ENCODE results near the gene CCM2.

Gene CCM2

DNA sequence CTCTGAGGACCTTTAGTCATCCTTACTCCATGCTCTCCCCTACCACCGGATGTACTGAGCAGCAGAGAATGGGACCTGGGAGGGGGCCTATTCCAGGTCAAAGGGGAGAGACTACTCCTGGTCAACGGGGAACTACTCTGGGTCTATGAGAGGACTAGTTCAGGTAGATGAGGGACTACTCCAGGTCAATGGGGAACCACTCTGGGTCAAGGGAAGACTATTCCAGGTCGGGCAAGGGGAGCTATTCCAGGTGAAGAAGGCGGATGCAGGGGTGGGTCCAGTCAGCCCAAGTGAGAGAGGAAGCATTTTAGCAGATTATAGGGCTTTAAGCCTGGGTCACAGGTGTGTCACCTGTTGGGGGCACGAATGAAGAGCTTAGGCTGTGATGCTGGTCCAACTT is 35.4 kb downstream of the CCM2 start:
- no peak for TF ChIP-seq ZNF274 (IDR thresholded peaks at IDR 0.05; ENCODE audit: low read depth, low read length)
- no peak overlapping the region for H3K4me3 ChIP-seq (ENCODE audit: low read length)

GRCh38 chr7:45035893-45036292 is 35.9 kb downstream of the CCM2 start:
- no peak for TF ChIP-seq ZNF274 (IDR thresholded peaks at IDR 0.05; ENCODE audit: low read depth, low read length)
- H3K4me3 ChIP-seq (ENCODE audit: low read length), result no peak overlapping the region; the same call in 1 of the 2 replicates

DNA sequence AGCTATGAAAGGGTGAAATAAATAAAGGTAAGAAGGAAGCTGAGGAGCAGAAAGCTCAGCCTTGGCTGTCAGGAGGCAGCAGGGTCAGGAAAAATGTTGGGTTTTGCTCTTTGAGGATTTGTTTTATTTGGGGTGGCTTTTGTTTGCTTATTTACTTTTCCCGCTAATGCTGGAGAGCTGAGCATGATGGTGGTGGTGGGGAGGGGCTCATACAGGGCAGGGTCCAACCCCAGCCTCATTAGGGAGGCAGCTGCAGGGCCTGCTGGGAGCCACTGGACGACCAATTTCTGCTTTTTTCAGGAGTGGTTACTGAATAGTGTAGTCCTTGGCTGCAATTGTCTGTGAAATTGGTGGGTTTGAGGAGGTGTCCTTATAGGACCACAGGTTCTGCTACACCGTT is 36.3 kb downstream of the CCM2 start:
- TF ChIP-seq ZNF274 (IDR thresholded peaks at IDR 0.05; ENCODE audit: low read depth, low read length), result no peak
- no peak overlapping the region; the same call in 1 of the 2 replicates for H3K4me3 ChIP-seq (ENCODE audit: low read length)

- TF ChIP-seq ZNF274 (IDR thresholded peaks at IDR 0.05; ENCODE audit: low read depth, low read length), result no peak
- no peak overlapping the region; the same call in 1 of the 2 replicates for H3K4me3 ChIP-seq (ENCODE audit: low read length)
Measured at GRCh38 chr7:45036796-45037195, 36.8 kb downstream of the CCM2 start.

GRCh38 chr7:45037876-45038275 is 37.9 kb downstream of the CCM2 start:
- no peak for TF ChIP-seq ZNF274 (IDR thresholded peaks at IDR 0.05; ENCODE audit: low read depth, low read length)
- H3K4me3 ChIP-seq (ENCODE audit: low read length), result no peak overlapping the region

GRCh38 chr7:45039106-45039505 is 39.1 kb downstream of the CCM2 start:
- no peak for TF ChIP-seq ZNF274 (IDR thresholded peaks at IDR 0.05; ENCODE audit: low read depth, low read length)
- no peak overlapping the region for H3K4me3 ChIP-seq (ENCODE audit: low read length)

GRCh38 chr7:45044338-45044737 is 44.3 kb downstream of the CCM2 start:
- no peak for TF ChIP-seq ZNF274 (IDR thresholded peaks at IDR 0.05; ENCODE audit: low read depth, low read length)

DNA sequence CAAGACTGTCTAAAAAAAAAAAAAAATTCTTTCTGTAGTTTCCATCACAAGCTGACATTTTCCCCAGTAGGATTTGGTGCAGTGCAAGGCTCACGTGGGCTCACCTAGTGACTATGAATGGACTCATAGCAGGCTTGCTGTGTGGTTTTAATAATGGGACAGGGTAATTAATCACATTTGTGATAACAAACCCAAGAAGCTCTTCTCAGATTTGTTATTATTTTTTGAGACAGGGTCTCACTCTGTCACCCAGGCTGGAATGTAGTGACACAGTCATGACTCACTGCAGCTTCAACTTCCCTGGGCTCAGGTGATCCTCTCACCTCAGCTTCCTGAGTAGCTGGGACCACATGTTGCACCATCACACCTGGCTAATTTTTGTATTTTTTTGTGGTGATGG is 48.7 kb downstream of the CCM2 start:
- H3K4me3 ChIP-seq (ENCODE audit: low read length), result no peak overlapping the region
- no peak for TF ChIP-seq ZNF274 (IDR thresholded peaks at IDR 0.05; ENCODE audit: low read depth, low read length)

More at GRCh38 chr7:45044338-45044737, 44.3 kb downstream of the CCM2 start:
- H3K4me3 ChIP-seq (ENCODE audit: low read length), result no peak overlapping the region

- no peak overlapping the region for H3K4me3 ChIP-seq (ENCODE audit: low read length)
- TF ChIP-seq ZNF274 (IDR thresholded peaks at IDR 0.05; ENCODE audit: low read depth, low read length), result no peak
Measured at GRCh38 chr7:45050198-45050597, 50.2 kb downstream of the CCM2 start.

DNA sequence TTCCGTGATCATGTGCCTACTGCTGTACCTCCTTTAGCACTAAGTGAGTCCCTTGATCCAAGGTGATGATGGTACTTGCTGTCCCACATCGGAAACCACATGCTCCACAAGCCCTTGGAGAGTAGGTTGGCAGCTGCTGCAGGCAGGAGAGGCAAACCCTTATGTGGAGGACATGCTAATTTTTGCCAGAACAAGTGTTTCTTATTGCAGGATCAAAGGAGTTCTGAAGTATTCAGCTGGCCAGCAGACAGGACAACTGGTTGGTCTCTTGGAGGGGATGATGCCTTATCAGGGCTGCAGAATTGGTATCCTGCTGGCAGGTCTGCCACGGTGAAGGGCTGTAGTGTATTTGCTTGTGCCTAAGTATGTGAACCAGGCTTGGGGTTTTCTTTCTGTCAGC is 52.0 kb downstream of the CCM2 start:
- TF ChIP-seq ZNF274 (IDR thresholded peaks at IDR 0.05; ENCODE audit: low read depth, low read length), result no peak
- H3K4me3 ChIP-seq (ENCODE audit: low read length), result no peak overlapping the region

DNA sequence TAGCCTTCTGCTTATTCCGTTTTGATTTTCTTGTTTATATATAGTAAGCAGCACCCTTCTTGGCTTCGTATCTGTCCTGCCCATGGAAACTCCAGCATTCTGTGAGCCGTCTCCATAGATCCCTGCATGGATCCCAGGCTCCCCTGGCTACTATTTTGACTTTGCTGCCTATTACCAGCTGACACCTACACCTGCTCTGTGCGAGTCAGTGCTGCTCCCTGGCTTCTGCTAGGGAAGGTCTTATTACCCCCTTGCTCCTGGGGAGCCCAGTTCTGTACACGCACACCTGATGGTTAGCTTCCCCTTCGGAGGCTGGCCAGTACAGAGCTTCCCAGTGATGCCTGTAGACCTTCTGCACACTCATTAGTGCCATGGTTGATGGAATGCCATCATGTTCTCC is 53.4 kb downstream of the CCM2 start:
- H3K4me3 ChIP-seq (ENCODE audit: low read length), result no peak overlapping the region
- no peak for TF ChIP-seq ZNF274 (IDR thresholded peaks at IDR 0.05; ENCODE audit: low read depth, low read length)

DNA sequence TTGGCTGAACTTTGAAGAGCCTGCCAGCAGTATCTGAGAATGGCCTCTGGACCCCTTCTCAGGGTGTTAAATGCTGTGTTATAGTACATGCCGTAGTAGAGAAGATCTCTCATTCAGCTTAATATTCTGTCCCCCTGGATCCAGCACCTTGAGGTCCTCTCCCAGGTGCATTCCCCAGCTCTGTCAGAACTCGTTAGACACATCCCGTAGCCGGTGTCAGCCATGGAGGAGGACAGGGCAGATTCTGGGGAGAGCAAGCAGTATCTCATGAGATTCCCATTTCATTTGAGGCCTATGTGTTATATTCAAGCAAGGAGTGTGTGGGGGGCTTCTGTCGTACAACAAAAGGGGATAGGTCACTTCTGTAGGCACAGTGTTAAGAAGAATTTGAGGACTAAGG is 53.9 kb downstream of the CCM2 start:
- H3K4me3 ChIP-seq (ENCODE audit: low read length), result no peak overlapping the region
- no peak for TF ChIP-seq ZNF274 (IDR thresholded peaks at IDR 0.05; ENCODE audit: low read depth, low read length)

- TF ChIP-seq ZNF274 (IDR thresholded peaks at IDR 0.05; ENCODE audit: low read depth, low read length), result no peak
- no peak overlapping the region for H3K4me3 ChIP-seq (ENCODE audit: low read length)
Measured at GRCh38 chr7:45054442-45054841, 54.4 kb downstream of the CCM2 start.

DNA sequence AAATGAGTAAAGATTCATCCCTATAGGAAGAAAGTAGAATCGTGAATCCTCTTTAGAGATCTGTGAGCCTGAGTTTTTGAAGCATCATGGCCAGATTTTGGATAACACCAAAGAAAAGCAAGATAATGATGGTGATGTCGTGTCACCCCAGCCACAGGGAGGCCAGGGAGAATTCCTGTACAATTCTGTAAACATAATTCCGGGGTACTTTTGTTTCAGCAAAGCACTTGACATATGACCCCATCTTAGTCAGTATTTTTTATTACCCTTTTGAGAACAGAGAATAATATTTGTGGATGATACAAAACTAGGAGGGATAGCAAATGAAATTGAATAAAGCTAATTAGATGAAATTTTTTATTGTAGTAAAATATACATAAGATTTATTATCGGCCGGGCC is 55.0 kb downstream of the CCM2 start:
- TF ChIP-seq ZNF274 (IDR thresholded peaks at IDR 0.05; ENCODE audit: low read depth, low read length), result no peak
- H3K4me3 ChIP-seq (ENCODE audit: low read length), result no peak overlapping the region

- TF ChIP-seq ZNF274 (IDR thresholded peaks at IDR 0.05; ENCODE audit: low read depth, low read length), result no peak
- no peak overlapping the region for H3K4me3 ChIP-seq (ENCODE audit: low read length)
Measured at GRCh38 chr7:45055594-45056219, 55.7 kb downstream of the CCM2 start.

DNA sequence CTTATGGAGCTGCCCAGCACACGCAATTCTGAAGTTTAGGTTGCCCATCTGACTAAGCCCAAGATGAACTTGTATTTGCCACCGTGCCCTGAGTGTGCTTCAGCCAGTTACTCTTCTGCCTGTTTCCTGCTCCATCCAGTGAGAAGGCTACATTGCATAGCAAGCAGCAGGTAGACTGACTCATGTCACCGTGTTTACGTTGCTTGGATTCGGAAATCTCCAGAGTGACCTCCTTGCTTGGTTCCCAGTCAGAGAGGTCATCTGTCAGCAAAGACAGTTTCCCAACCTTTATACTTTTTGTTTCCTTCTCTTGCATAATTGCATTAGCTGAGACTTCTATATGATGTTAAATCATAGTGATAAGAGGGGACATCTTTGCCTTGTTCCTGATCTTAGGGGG is 57.9 kb downstream of the CCM2 start:
- H3K4me3 ChIP-seq (ENCODE audit: low read length), result no peak overlapping the region
- no peak for TF ChIP-seq ZNF274 (IDR thresholded peaks at IDR 0.05; ENCODE audit: low read depth, low read length)
